Measurements from ENCODE around the gene LACRT.
A peak's percentile ranks its signal among the peaks of the same experiment; 100 is the strongest.
"Not testable (repeated sequence)": the region's sequence is repeated elsewhere in the genome, so short reads cannot be mapped to it uniquely, and the experiment has no call there.

LACRT gene

GRCh38 chr12:54634795-54635194, at the start of gene LACRT:
Gene LACRT (minus strand): TSS chr12:54634895. CDS start chr12:54634841, 54 bp downstream.
- no peak for DNase-seq (ENCODE audit: low spot score)

GRCh38 chr12:54683398-54683797, 48.7 kb upstream of the LACRT start:
- no peak for DNase-seq (ENCODE audit: low spot score)

- no peak for DNase-seq (ENCODE audit: low spot score)
Observed at GRCh38 chr12:54682674-54683073, 48.0 kb upstream of the LACRT start.

- DNase-seq (ENCODE audit: low spot score): peak; percentile 43
Observed at GRCh38 chr12:54680374-54680773, 45.7 kb upstream of the LACRT start.

GRCh38 chr12:54678131-54678530, 43.4 kb upstream of the LACRT start:
- DNase-seq (ENCODE audit: low spot score): no peak

- DNase-seq (ENCODE audit: low spot score): no peak
Observed at GRCh38 chr12:54667945-54668344, 33.2 kb upstream of the LACRT start.

GRCh38 chr12:54666008-54666407, 31.3 kb upstream of the LACRT start:
- no peak for DNase-seq (ENCODE audit: low spot score)

- not testable (repeated sequence) for DNase-seq (ENCODE audit: low spot score)
Observed at GRCh38 chr12:54665022-54665635, 30.4 kb upstream of the LACRT start.

- no peak for DNase-seq (ENCODE audit: low spot score)
Observed at GRCh38 chr12:54663603-54664002, 28.9 kb upstream of the LACRT start.

- DNase-seq (ENCODE audit: low spot score): no peak
Observed at GRCh38 chr12:54662026-54662425, 27.3 kb upstream of the LACRT start.

GRCh38 chr12:54661048-54661447, 26.4 kb upstream of the LACRT start:
- no peak for DNase-seq (ENCODE audit: low spot score)

- DNase-seq (ENCODE audit: low spot score): no peak
Observed at GRCh38 chr12:54660320-54660962, 25.7 kb upstream of the LACRT start.

GRCh38 chr12:54658306-54659264, 23.9 kb upstream of the LACRT start:
- DNase-seq (ENCODE audit: low spot score): peak; percentile 52

- DNase-seq (ENCODE audit: low spot score): no peak
Observed at GRCh38 chr12:54657105-54657607, 22.5 kb upstream of the LACRT start.

GRCh38 chr12:54654926-54655325, 20.2 kb upstream of the LACRT start:
- no peak for DNase-seq (ENCODE audit: low spot score)

GRCh38 chr12:54653025-54653424, 18.3 kb upstream of the LACRT start:
- no peak for DNase-seq (ENCODE audit: low spot score)

GRCh38 chr12:54650889-54651288, 16.2 kb upstream of the LACRT start:
- DNase-seq (ENCODE audit: low spot score): no peak

GRCh38 chr12:54650409-54650808, 15.7 kb upstream of the LACRT start:
- no peak for DNase-seq (ENCODE audit: low spot score)

GRCh38 chr12:54649825-54650224, 15.1 kb upstream of the LACRT start:
- DNase-seq (ENCODE audit: low spot score): no peak

GRCh38 chr12:54648265-54648664, 13.6 kb upstream of the LACRT start, which contains the start of gene DCD:
Gene DCD (minus strand): TSS chr12:54648365. CDS start chr12:54648303, 62 bp downstream.
- no peak for DNase-seq (ENCODE audit: low spot score)

GRCh38 chr12:54641554-54641953, 6.9 kb upstream of the LACRT start:
- DNase-seq (ENCODE audit: low spot score): no peak

- DNase-seq (ENCODE audit: low spot score): no peak
Observed at GRCh38 chr12:54641089-54641488, 6.4 kb upstream of the LACRT start.

All from LoVo (cell line).